HEK293 (cell line): ENCODE data around the gene MAPK8IP3.

Experiments
- ZBTB20 ChIP-seq: fragments of 450-650 bp; formaldehyde crosslinking; IDR thresholded peaks from 2 replicates; pipeline ENCODE4 v1.5.1; 2016; ENCODE audit warnings: missing biosample characterization, missing genetic modification characterization
- ZNF366 ChIP-seq: fragments of 450-650 bp; formaldehyde crosslinking; conservative IDR thresholded peaks from 2 replicates; pipeline ENCODE4 v1.5.1; 2016; ENCODE audit warnings: missing biosample characterization, missing genetic modification characterization
- TF ChIP-seq, protein P1 (sequence below): fragments of 450-650 bp; formaldehyde crosslinking; IDR thresholded peaks from 2 replicates; pipeline ENCODE4 v1.5.1; 2016; ENCODE audit warnings: missing biosample characterization, missing genetic modification characterization

DNA sequence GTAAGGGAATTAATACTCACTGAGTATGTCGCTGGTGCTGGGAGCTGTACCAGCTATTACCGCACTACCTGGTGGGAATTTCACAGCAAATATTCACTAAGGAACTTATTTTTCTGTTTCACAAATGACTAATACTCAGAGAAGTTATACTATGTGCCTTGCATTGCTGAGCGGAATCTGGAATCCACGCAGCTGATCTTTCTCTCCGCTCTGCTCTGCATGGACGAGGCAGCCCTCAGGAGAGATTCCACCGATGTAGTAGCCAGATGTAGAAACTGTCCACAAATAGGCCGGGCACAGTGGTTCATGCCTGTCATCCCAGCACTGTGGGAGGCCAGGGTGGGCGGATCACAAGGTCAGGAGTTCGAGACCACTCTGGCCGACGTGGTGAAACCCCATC lies 48.2 kb downstream of the MAPK8IP3 start:
- no peak for TF ChIP-seq ZBTB20 (tag by site-specific recombination)
- no peak for TF ChIP-seq ZNF366
- TF ChIP-seq, protein P1, sequence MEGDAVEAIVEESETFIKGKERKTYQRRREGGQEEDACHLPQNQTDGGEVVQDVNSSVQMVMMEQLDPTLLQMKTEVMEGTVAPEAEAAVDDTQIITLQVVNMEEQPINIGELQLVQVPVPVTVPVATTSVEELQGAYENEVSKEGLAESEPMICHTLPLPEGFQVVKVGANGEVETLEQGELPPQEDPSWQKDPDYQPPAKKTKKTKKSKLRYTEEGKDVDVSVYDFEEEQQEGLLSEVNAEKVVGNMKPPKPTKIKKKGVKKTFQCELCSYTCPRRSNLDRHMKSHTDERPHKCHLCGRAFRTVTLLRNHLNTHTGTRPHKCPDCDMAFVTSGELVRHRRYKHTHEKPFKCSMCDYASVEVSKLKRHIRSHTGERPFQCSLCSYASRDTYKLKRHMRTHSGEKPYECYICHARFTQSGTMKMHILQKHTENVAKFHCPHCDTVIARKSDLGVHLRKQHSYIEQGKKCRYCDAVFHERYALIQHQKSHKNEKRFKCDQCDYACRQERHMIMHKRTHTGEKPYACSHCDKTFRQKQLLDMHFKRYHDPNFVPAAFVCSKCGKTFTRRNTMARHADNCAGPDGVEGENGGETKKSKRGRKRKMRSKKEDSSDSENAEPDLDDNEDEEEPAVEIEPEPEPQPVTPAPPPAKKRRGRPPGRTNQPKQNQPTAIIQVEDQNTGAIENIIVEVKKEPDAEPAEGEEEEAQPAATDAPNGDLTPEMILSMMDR (tag by site-specific recombination): no peak
